AG10803 (cell line): Measurements from ENCODE around the gene IGSF3.

Experiments
- DNase-seq: peaks from one replicate; pipeline ENCODE4 v3.0.0; 2010; ENCODE audit warnings: low read depth
- H3K4me3 ChIP-seq: 2 replicates; pipeline ENCODE4 v1.5.1; 2011; ENCODE audit warnings: mild to moderate bottlenecking, low read length, control low read depth
- CTCF ChIP-seq: conservative IDR thresholded peaks from 2 replicates; pipeline ENCODE4 v1.5.1; 2011; ENCODE audit warnings: mild to moderate bottlenecking, low read length, control low read depth, inconsistent platforms

Gene IGSF3

GRCh38 chr1:116558140-116558549 lies 109.4 kb downstream of the IGSF3 start:
- no peak for DNase-seq
- no peak overlapping the region for H3K4me3 ChIP-seq
- TF ChIP-seq CTCF, result no peak

- no peak overlapping the region for H3K4me3 ChIP-seq
- DNase-seq, result no peak
- TF ChIP-seq CTCF, result no peak
Observed at GRCh38 chr1:116557323-116557878, 110.1 kb downstream of the IGSF3 start.

GRCh38 chr1:116556289-116557006 lies 111.1 kb downstream of the IGSF3 start:
- DNase-seq, result peak; percentile 84
- no peak overlapping the region for H3K4me3 ChIP-seq
- TF ChIP-seq CTCF, result no peak

- TF ChIP-seq CTCF, result no peak
- no peak for DNase-seq
Observed at GRCh38 chr1:116554924-116555323, 112.6 kb downstream of the IGSF3 start.

GRCh38 chr1:116553386-116554115 lies 114.0 kb downstream of the IGSF3 start:
- DNase-seq, result no peak
- H3K4me3 ChIP-seq, result no peak overlapping the region
- no peak for TF ChIP-seq CTCF

More at GRCh38 chr1:116554924-116555323, 112.6 kb downstream of the IGSF3 start:
- no peak overlapping the region for H3K4me3 ChIP-seq

GRCh38 chr1:116546354-116546977 lies 121.1 kb downstream of the IGSF3 start:
- no peak for DNase-seq
- H3K4me3 ChIP-seq, result no peak overlapping the region
- TF ChIP-seq CTCF, result no peak

- DNase-seq, result no peak
- no peak overlapping the region for H3K4me3 ChIP-seq
- TF ChIP-seq CTCF, result no peak
Observed at GRCh38 chr1:116545359-116545705, 122.2 kb downstream of the IGSF3 start.
